Tibial artery (tissue), 4 donors: ENCODE results near the gene SEMA5A.

Experiments used
- DNase-seq, 2 donors: peaks; one replicate each; pipeline ENCODE4 v3.0.0-alpha.2; 2019
- H3K27ac ChIP-seq, 2 donors: fragments of 200-600 bp; sonication (generic) in 1 of 2; 1 replicate in 1 of 2; 2 replicates in 1 of 2; pipeline ENCODE4 v1.5.1; 2018 to 2019; ENCODE audit warnings: mild to moderate bottlenecking in 1 of 2
- H3K27me3 ChIP-seq, 2 donors: fragments of 200-600 bp; sonication (generic) in 1 of 2; one replicate each; pipeline versions ENCODE4 v1.5.1 to v1.6.0; 2016 to 2019
- H3K36me3 ChIP-seq, 3 donors: fragments of 200-600 bp; sonication (generic) in 2 of 3; one replicate each; pipeline ENCODE4 v1.5.1; 2016 to 2019; ENCODE audit warnings: mild to moderate bottlenecking in 2 of 3
- H3K4me1 ChIP-seq, 4 donors: fragments of 200-600 bp; sonication (generic) in 2 of 4; 1 replicate in 3 of 4; 2 replicates in 1 of 4; pipeline ENCODE4 v1.5.1; 2016 to 2019
- H3K4me3 ChIP-seq, 2 donors: fragments of 200-600 bp; sonication (generic) in 1 of 2; 1 replicate in 1 of 2; 2 replicates in 1 of 2; pipeline ENCODE4 v1.5.1; 2018 to 2019; ENCODE audit warnings: mild to moderate bottlenecking in 2 of 2
- H3K9me3 ChIP-seq, 3 donors: fragments of 200-600 bp; sonication (generic) in 1 of 3; one replicate each; pipeline ENCODE4 v1.5.1; 2016 to 2019
- intact Hi-C: fragments of 100-400 bp; cut with DNase I; formaldehyde crosslinking; loops from one replicate; pipeline ENCODE4 v1.15.0; 2023; ENCODE audit warnings: low total_unique reads
- TF ChIP-seq, protein P1 (sequence below), 2 experiments: fragments of 200-600 bp in 1 of 2; fragments of 450-650 bp in 1 of 2; IDR thresholded peaks; one replicate each; pipeline ENCODE4 v1.5.1; 2017 to 2019; ENCODE audit warnings: antibody characterized with exemption in 2 of 2, mild to moderate bottlenecking in 1 of 2, moderate library complexity in 1 of 2

SEMA5A gene

DNA sequence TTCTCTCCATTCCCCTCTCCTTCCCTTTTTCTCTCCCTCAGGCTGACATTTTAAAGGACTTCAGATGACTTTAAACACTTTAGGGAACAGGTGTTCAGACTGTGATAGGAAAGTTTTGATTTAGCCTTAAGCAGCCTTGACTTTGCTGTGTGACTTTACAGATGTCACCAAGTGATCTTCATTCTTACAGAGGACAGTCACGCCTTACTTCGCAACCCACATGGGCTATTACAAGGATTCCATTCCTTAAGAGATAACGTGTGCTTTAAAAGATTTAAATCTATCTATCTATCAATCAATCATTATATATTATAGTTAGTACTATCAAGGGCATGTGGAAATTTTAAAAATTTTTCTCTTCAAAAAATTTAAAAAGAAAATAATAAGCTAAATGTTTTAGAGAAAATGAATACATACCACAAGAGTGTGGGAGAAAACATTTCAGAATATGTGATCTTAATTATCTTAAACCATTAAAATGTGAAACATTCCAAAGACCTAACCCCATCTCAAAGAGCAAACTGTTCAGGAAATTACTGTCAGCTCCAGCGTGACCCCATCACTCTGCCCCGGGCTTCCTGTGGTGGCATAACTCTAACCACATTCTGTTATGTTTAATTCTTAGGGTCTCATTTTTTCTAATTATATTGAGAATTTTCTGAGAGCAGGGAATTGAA, 530.5 kb downstream of the SEMA5A start:
- intact Hi-C loops: no loop called here
- no peak for DNase-seq
- TF ChIP-seq, protein P1, sequence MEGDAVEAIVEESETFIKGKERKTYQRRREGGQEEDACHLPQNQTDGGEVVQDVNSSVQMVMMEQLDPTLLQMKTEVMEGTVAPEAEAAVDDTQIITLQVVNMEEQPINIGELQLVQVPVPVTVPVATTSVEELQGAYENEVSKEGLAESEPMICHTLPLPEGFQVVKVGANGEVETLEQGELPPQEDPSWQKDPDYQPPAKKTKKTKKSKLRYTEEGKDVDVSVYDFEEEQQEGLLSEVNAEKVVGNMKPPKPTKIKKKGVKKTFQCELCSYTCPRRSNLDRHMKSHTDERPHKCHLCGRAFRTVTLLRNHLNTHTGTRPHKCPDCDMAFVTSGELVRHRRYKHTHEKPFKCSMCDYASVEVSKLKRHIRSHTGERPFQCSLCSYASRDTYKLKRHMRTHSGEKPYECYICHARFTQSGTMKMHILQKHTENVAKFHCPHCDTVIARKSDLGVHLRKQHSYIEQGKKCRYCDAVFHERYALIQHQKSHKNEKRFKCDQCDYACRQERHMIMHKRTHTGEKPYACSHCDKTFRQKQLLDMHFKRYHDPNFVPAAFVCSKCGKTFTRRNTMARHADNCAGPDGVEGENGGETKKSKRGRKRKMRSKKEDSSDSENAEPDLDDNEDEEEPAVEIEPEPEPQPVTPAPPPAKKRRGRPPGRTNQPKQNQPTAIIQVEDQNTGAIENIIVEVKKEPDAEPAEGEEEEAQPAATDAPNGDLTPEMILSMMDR (IDR thresholded peaks at IDR 0.05): no peak
- Histone ChIP-seq H3K36me3 (no peaks in the 10 kb centered on the region), H3K4me3 (no peak overlapping the region), H3K4me1 (no peaks in the 10 kb centered on the region), H3K9me3 (no peaks in the 10 kb centered on the region), H3K27me3 (no peaks in the 10 kb centered on the region), H3K27ac (no peak overlapping the region)

DNA sequence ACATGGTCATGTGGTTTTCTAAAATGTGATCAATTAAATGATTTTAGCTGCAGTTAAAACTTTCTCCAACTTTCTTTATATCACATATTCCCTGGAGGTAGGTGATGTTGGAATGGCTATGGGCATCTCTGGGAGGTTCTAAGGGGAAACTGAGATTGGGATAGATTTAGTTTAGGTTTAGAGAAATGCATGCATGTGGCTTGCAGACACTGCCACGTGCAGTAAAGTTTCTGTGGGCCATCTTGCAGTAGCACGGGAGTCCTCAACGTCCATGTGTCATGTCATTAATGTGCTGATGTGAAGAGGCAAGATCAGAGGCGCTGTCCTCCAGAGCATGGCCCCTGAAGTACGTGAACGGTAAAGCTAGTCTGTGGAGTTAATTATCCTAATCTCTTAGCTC, 532.7 kb downstream of the SEMA5A start:
- Histone ChIP-seq H3K9me3 (no peaks in the 10 kb centered on the region), H3K4me3 (no peak overlapping the region), H3K27me3 (no peaks in the 10 kb centered on the region), H3K36me3 (no peaks in the 10 kb centered on the region), H3K27ac (no peak overlapping the region), H3K4me1 (no peaks in the 10 kb centered on the region)
- TF ChIP-seq, protein P1 (IDR thresholded peaks at IDR 0.05): no peak
- DNase-seq: no peak
- intact Hi-C loops: no loop called here

DNA sequence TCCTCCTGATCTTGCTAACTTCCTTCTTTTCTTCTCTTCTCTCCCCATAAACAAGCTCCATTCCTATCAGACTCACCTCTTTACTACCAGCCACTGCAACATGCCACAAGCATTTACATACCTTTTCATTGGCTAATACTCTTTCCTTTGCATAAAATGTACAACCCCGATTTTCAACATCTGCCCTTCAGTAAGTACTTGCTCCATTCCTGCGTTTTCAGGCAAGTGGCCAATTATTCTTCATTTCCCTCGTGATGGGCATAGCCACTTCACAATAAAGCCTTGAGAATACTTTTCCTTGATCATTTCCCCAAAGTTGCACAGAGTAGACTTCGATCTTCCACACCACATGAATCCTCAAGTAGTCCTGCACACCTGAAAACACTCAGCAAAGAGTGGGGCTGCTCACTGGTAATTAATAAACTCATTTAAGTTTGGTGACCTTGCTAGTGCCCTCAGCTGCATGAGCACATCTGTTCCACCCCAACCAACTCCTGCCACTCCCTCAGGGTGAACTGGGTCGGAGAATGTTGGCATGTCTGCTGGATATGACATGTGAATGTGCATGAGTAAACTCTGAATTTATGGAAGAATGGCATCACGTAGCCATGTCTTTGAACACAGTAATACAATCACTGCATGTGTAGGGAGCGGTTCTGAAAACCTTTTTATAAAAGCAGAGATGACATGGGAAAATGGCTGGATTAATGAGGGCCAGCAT, 535.8 kb downstream of the SEMA5A start:
- H3K27me3 ChIP-seq: no peaks in the 10 kb centered on the region
- H3K27ac ChIP-seq: no peak overlapping the region
- TF ChIP-seq, protein P1 (IDR thresholded peaks at IDR 0.05): no peak
- no peaks in the 10 kb centered on the region for H3K36me3 ChIP-seq
- no peaks in the 10 kb centered on the region for H3K9me3 ChIP-seq
- intact Hi-C loops: no loop called here
- H3K4me1 ChIP-seq: no peaks in the 10 kb centered on the region
- no peak for DNase-seq
- no peak overlapping the region for H3K4me3 ChIP-seq

DNA sequence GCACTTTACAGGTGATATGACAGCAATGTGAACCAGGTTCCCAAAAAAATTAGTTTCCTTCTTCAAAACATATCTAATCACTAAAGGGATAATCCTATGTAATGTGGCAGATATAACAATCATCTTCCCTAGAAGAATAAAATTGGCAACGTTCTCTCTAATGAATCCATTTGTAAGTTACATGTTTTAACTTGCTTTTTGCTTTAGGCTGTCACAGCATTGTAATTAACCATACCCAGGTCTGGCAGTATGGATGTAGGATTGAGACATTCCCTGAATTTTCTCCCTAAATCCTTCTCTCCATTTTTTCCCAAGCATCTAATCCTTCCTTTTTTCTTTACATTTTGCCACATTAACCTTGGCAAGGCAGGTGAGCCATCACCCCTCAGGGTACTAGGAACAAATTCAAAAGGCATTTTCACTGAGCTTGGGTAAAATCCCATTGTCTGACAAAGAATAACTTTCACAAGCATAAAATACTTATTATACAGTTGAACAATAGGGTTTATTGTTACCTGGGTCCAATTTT, 548.3 kb downstream of the SEMA5A start:
- TF ChIP-seq, protein P1 (IDR thresholded peaks at IDR 0.05): no peak
- intact Hi-C loops: no loop called here
- H3K27ac ChIP-seq: no peak overlapping the region

DNA sequence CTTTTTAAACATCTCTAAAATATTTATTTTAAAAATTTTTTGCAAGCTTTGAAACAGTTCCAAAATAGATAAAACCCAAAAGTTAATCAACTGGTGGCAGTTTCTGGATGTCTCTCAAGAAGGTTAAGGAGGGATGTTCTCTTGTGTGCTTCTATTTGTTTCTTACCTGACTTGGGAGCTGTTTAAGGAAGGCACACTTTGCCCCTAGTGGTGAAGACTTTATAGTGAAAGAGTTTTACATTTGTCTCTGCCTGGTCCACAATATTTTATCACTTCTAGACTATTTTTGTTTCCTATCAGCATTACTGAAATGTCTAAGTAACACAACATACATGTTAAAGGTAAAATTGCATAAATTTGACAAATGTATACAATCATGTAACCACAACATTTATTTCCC, 552.8 kb downstream of the SEMA5A start:
- Histone ChIP-seq H3K4me3 (no peak overlapping the region), H3K27me3 (no peaks in the 10 kb centered on the region), H3K9me3 (no peaks in the 10 kb centered on the region), H3K36me3 (no peaks in the 10 kb centered on the region), H3K27ac (no peak overlapping the region), H3K4me1 (no peaks in the 10 kb centered on the region)
- TF ChIP-seq, protein P1 (IDR thresholded peaks at IDR 0.05): no peak
- intact Hi-C loops: no loop called here
- no peak for DNase-seq

More for the DNA sequence above, 548.3 kb downstream of the SEMA5A start:
- H3K27me3 ChIP-seq: no peaks in the 10 kb centered on the region
- no peak overlapping the region for H3K4me3 ChIP-seq
- no peaks in the 10 kb centered on the region for H3K9me3 ChIP-seq
- DNase-seq: no peak
- H3K4me1 ChIP-seq: no peaks in the 10 kb centered on the region
- H3K36me3 ChIP-seq: no peaks in the 10 kb centered on the region
